Right lobe of liver (tissue), 6 donors: ENCODE measurements around the gene CDON. TPM values are rescaled to one million over a fixed set of nuclear protein-coding genes. Genes with fewer than 3 reads are reported as not detected.
"Not testable (repeated sequence)": the region's sequence is repeated elsewhere in the genome, so short reads cannot be mapped to it uniquely, and the experiment has no call there.

Source experiments
- ATAC-seq, 4 donors: fragments of 200-7000 bp; cut with Tn5 transposase; one replicate each; pipeline ENCODE4 v1.9.1; 2020; ENCODE audit warnings: mild to moderate bottlenecking in 4 of 4, moderate library complexity in 4 of 4
- DNase-seq, 3 donors: peaks; one replicate each; pipeline ENCODE4 v3.0.0-alpha.2; 2020
- H3K27ac ChIP-seq, 3 donors: fragments of 200-600 bp; one replicate each; pipeline ENCODE4 v1.8.0; 2022
- H3K27me3 ChIP-seq, 2 donors: fragments of 200-600 bp; one replicate each; pipeline ENCODE4 v1.8.0; 2022
- H3K36me3 ChIP-seq, 4 donors: fragments of 200-600 bp; sonication (generic) in 1 of 4; one replicate each; pipeline versions ENCODE4 v1.5.1 to v1.8.0; 2017 to 2022; ENCODE audit warnings: control low read depth in 1 of 4
- H3K4me1 ChIP-seq, 4 donors: fragments of 200-600 bp; sonication (generic) in 1 of 4; one replicate each; pipeline versions ENCODE4 v1.5.1 to v1.8.0; 2017 to 2022; ENCODE audit warnings: control low read depth in 1 of 4
- H3K4me3 ChIP-seq, 3 donors: fragments of 200-600 bp; one replicate each; pipeline ENCODE4 v1.8.0; 2022
- H3K9me3 ChIP-seq, 4 donors: fragments of 200-600 bp; sonication (generic) in 1 of 4; one replicate each; pipeline versions ENCODE4 v1.5.1 to v1.8.0; 2017 to 2022; ENCODE audit warnings: control low read depth in 1 of 4
- CTCF ChIP-seq, 4 donors: fragments of 200-600 bp in 3 of 4; fragments of 450-650 bp in 1 of 4; IDR thresholded peaks; one replicate each; pipeline versions ENCODE4 v1.5.1 to v1.8.0; 2016 to 2022; ENCODE audit warnings: antibody characterized with exemption in 4 of 4, mild to moderate bottlenecking in 2 of 4
- POLR2A ChIP-seq: fragments of 450-650 bp; IDR thresholded peaks from one replicate; pipeline ENCODE4 v1.6.1; 2017; ENCODE audit warnings: antibody characterized with exemption, mild to moderate bottlenecking
- WGBS: methylation state at CpG from one replicate; pipeline ENCODE4 v1.1.6; 2018; ENCODE audit warnings: low coverage, low lambda C conversion rate; ENCODE audit not compliant: insufficient coverage; ENCODE audit errors: missing lambda C conversion rate; 5-methylcytosine and 5-hydroxymethylcytosine counted together
- intact Hi-C, 2 donors: fragments of 100-400 bp; cut with DNase I; formaldehyde crosslinking; loops; one replicate each; pipeline versions ENCODE4 v1.11.2 to v1.14.1; 2022
- total RNA-seq, 6 experiments: library from RNA; depleted of rRNA in 2 of 6; stranded (reverse); fragments of >200 nt in 2 of 6; fragmentation: NEBNext Ultra II Directional in 3 of 6; extraction: Animal tissue kit (Norgen Biotek cat#: 25700) in 3 of 6; gene quantifications; one replicate each; pipeline versions ENCODE4 v1.1.0 to v1.2.4, GENCODE V29; 2016 to 2023
- donor health status: DM: no; HTN: yes; CAD: no.
- donor health status: DM: no; HTN: no; CAD: no.
- donor health status: DM: no; HTN: no; CAD: no.
- donor health status: DM: no; HTN: yes; CAD: no.
- donor health status: DM: no; HTN: yes; CAD: no.

Gene CDON
- total RNA-seq, 6 experiments from 2014 or later = 1.8 to 4.1 (median 3.3) TPM

- no peak overlapping the region for H3K4me3 ChIP-seq
- ATAC-seq = no peak
- H3K27ac ChIP-seq = no peak overlapping the region
- no peaks in the 10 kb centered on the region for H3K27me3 ChIP-seq
- no peak for DNase-seq
- no peaks in the 10 kb centered on the region for H3K9me3 ChIP-seq
- no peaks in the 10 kb centered on the region for H3K36me3 ChIP-seq
- intact Hi-C loops = loop anchor here in 1 of 2 donors (10.0 kb wide), 1 partner anchor 90 kb away; the partner anchor contains the start of gene VSIG10L2
- no peak for TF ChIP-seq POLR2A
- H3K4me1 ChIP-seq = peaks cover 0 to 29% (median 1%) of the 10 kb centered on the region in 4 donors
- WGBS = 76% methylated on average over 4 of the region's 5 CpGs
These were observed 27.7 kb downstream of the CDON start for GRCh38 chr11:126034933-126035425.

- DNase-seq = no peak
- Histone ChIP-seq H3K4me1 (peaks cover 0 to 35% (median 4%) of the 10 kb centered on the region in 4 donors), H3K9me3 (no peaks in the 10 kb centered on the region), H3K36me3 (no peaks in the 10 kb centered on the region), H3K27me3 (no peaks in the 10 kb centered on the region), H3K4me3 (no peak overlapping the region), H3K27ac (no peak overlapping the region)
- peak in 1 of 4 donors; percentile 14 for ATAC-seq
- intact Hi-C loops = loop anchor here in 1 of 2 donors (10.0 kb wide), 1 partner anchor 89 kb away; the partner anchor contains the start of gene VSIG10L2
- TF ChIP-seq CTCF (IDR thresholded peaks at IDR 0.05) (no peak), POLR2A (no peak)
- WGBS = 34% methylated on average over 9 of the region's 10 CpGs
These were observed 28.4 kb downstream of the CDON start for GRCh38 chr11:126034039-126034932.

GRCh38 chr11:126032375-126032774 is 30.3 kb downstream of the CDON start:
- no peak for TF ChIP-seq CTCF (IDR thresholded peaks at IDR 0.05)
- no peak for TF ChIP-seq POLR2A
- DNase-seq (no peak), ATAC-seq (no peak)
- intact Hi-C loops = loop anchor here in 1 of 2 donors (10.0 kb wide), 1 partner anchor 88 kb away; the partner anchor contains the start of gene VSIG10L2
- Histone ChIP-seq H3K27me3 (no peaks in the 10 kb centered on the region), H3K4me3 (no peak overlapping the region), H3K36me3 (no peaks in the 10 kb centered on the region), H3K4me1 (peaks cover 0 to 37% (median 4%) of the 10 kb centered on the region in 4 donors), H3K9me3 (no peaks in the 10 kb centered on the region), H3K27ac (no peak overlapping the region)
- WGBS = 90% methylated on average over 6 of the region's 7 CpGs

GRCh38 chr11:126029805-126030204 is 32.9 kb downstream of the CDON start:
- ATAC-seq = peak; percentile 73 to 87 (median 84)
- WGBS = 76% methylated on average over 2 of the region's 2 CpGs
- Histone ChIP-seq H3K27me3 (no peaks in the 10 kb centered on the region), H3K9me3 (no peaks in the 10 kb centered on the region), H3K4me1 (peaks cover 0 to 28% (median 11%) of the 10 kb centered on the region in 4 donors), H3K4me3 (no peak overlapping the region), H3K36me3 (no peaks in the 10 kb centered on the region), H3K27ac (no peak overlapping the region)
- intact Hi-C loops = loop anchor here in 1 of 2 donors (10.0 kb wide), 1 partner anchor 85 kb away; the partner anchor contains the start of gene VSIG10L2
- no peak for DNase-seq
- TF ChIP-seq POLR2A = no peak

GRCh38 chr11:126029237-126029636 is 33.4 kb downstream of the CDON start:
- no peak overlapping the region for H3K4me3 ChIP-seq
- peaks cover 0 to 22% (median 11%) of the 10 kb centered on the region in 4 donors for H3K4me1 ChIP-seq
- no peaks in the 10 kb centered on the region for H3K36me3 ChIP-seq
- WGBS = 90% methylated on average over 4 of the region's 4 CpGs
- intact Hi-C loops = no loop called here
- no peaks in the 10 kb centered on the region for H3K27me3 ChIP-seq
- DNase-seq (no peak), ATAC-seq (no peak)
- H3K27ac ChIP-seq = no peak overlapping the region
- H3K9me3 ChIP-seq = no peaks in the 10 kb centered on the region
- TF ChIP-seq POLR2A (no peak), CTCF (IDR thresholded peaks at IDR 0.05) (no peak)

- H3K9me3 ChIP-seq, H3K27ac ChIP-seq, ATAC-seq, H3K4me3 ChIP-seq, DNase-seq, H3K36me3 ChIP-seq, H3K27me3 ChIP-seq, intact Hi-C loops: not testable (repeated sequence)
- WGBS = 100% methylated on average over 3 of the region's 3 CpGs
- peaks cover 0 to 21% (median 10%) of the 10 kb centered on the region in 4 donors for H3K4me1 ChIP-seq
These were observed 34.1 kb downstream of the CDON start for GRCh38 chr11:126028534-126028933.
